HS-5 (cell line): ENCODE results near the gene AOPEP.
"Not testable (repeated sequence)": the region's sequence is repeated elsewhere in the genome, so short reads cannot be mapped to it uniquely, and the experiment has no call there.

Experiments
- DNase-seq: peaks from one replicate; pipeline ENCODE4 v3.0.0-alpha.2; 2012; ENCODE audit warnings: low read depth

AOPEP gene

DNA sequence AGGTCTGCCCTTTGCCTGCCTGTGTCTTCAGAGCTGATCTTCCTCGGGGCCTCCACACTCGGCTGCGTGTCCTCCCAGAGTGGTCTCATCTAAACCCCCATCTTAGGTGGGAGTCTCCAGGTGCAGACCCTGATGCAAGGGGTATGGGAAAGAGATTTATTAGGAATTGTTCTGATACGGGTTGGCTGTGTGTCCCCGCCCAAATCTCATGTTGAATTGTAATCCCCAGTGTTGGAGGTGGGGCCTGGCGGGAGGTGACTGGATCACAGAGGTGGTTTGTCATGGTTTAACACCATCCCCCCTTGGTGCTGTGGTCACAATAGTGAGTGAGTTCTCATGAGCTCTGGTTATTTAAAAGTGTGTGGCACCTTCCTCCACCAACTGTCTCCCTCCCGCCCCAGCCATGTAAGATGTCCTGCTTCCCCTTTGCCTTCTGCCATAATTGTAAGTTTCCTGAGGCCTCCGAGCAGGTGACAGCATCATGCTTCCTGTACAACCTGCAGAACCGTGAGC, 208.4 kb downstream of the AOPEP start:
- no peak for DNase-seq

DNA sequence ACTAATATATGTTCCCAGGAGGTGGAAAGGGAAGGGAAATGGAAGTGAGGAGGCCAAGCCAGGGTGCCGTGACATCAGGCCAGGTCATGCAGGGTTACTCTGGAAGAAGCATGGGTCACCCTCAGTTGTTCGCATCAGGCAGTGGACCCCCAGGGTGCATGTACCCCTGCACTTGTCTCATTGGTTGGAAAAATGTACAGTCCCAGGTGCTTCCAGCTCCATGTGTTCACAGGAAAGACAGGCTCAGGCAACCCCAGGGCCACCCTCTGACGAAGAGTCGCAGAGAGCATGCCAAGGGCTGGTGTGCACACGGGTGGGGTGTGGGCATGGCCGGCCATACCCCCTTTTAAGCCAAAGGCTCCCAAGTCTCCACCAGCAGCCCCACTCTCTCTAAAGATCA, 208.9 kb downstream of the AOPEP start:
- no peak for DNase-seq

DNA sequence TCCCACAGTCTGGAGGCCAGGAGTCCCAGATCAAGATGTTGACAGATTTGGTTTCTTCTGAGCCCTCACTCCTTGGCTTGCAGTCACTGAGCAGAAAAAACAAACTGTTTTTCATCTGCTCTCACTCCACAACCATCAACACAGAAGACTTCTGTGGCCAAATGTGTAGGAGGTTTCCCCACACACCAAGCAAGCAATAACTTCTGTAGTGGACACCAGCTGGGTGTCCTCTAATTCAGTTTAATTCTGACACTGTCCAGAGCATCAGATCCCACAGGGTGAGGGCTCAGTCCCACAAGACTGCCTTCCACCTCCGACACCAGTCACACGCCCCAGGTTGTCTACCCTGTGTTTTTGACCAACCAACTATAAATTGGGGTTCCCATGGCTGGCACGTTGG, 209.9 kb downstream of the AOPEP start:
- no peak for DNase-seq

DNA sequence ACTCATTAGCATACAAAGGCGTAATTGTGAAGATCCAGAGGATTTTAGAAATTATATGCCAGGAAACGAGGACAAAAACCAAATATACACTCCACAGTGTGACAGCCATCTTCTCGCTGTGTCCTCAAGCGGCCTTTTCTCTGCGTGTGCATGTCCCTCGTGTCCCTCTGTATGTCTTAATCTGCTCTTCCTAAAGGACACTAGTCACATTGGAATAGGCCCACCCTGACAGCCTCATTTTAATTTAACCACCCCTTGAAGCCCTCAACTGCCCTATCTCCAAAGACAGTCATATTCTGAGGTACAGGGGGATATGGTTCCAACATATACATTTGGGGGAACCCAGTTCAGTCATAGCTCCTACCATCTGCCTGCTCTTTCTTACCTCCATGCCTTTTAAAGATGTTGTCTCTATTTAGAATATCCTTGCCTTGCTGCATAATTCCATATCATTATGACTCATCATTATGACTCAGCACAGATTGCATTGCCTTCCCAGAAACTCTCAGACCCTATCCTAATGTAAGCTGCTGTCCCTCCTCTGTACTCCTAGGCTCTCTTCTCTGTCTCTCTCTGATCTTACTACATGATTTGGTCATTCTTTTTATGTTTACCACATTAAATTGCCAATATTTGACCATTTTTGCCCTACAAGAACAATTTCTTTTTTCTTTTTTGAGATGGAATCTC, 210.9 kb downstream of the AOPEP start:
- DNase-seq, result peak; percentile 87

DNA sequence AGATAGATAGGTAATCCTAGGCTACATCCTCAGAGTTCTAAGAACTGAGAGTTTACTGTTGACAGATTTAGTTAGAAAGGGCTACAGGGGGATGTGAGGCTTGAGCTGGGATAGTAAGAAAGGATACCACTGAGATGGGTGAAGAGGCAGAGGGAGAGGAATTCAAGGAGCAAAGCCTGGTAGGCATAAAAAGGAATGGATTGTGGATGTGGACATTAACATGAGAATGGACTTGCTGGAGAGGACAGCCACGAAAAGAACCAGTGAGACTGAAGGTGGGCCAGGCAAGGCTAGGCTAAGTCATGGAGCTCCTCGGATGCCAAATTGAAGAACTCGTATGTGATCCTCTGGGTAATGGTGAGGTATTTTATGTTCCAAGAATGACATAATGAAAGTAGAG, 211.9 kb downstream of the AOPEP start:
- DNase-seq, result no peak

DNA sequence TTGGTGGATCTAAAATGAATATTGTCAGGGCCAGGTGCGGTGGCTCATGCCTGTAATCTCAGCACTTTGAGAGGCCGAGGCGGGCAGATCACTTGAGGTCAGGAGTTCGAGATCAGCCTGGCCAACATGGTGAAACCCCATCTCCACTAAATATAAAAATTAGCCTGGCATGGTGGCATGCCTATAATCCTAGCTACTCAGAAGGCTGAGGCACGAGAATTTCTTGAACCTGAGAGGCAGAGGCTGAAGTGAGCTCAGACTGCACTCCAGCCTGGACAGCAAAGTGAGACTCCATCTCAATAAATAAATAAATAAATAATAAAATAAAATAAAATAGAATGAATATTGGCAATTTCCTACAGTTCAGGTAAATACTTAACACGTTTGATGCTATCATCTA, 213.8 kb downstream of the AOPEP start:
- not testable (repeated sequence) for DNase-seq

DNA sequence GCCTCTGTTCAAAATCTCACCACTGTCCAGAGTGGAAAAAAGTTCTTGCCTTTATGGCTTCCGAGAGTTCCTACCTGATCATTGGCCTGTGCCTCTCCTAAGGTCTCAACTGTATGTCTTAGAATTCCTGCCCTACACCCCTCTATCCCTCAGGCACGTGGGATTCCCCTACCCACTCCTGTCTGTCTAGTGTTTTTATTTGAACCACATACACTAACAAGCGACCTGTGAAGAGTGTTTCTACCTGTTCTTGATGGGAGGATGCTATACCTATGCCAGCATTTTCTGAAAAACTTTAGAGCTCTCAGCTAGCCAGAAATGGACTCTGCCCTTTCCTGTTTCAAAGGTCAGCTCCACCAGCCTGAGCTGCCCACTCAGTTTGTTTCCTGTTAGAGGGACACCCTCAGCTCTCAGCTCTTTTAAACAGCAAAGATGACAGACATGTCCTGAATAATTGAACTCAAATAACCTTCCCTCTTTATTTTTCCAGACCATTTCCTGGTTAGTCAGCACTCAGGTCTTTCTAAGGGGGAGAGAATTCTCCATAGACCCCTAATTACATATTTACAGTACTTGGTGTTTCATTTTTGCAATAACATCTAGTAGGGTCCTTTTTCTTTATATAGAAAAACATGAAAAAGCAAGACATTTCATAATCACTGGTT, 214.8 kb downstream of the AOPEP start:
- DNase-seq, result no peak

DNA sequence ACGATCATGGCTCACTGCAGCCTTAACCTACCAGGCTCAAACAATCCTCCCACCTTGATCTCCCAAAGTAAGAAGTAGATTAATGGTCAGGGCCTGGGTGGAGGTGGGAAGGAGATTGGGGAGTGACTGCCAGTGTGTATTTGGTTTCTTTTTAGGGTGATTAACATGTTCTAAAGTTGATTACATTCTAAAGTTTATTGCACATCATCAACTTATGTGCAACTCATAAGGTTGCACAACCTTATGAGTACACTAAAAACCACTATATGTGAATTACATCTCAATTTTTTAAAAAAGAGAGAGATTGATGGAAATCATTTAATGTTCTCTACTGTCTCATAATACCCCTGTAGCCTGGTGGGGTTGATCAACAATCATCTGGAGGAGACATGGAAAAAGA, 218.1 kb downstream of the AOPEP start:
- DNase-seq, result no peak

DNA sequence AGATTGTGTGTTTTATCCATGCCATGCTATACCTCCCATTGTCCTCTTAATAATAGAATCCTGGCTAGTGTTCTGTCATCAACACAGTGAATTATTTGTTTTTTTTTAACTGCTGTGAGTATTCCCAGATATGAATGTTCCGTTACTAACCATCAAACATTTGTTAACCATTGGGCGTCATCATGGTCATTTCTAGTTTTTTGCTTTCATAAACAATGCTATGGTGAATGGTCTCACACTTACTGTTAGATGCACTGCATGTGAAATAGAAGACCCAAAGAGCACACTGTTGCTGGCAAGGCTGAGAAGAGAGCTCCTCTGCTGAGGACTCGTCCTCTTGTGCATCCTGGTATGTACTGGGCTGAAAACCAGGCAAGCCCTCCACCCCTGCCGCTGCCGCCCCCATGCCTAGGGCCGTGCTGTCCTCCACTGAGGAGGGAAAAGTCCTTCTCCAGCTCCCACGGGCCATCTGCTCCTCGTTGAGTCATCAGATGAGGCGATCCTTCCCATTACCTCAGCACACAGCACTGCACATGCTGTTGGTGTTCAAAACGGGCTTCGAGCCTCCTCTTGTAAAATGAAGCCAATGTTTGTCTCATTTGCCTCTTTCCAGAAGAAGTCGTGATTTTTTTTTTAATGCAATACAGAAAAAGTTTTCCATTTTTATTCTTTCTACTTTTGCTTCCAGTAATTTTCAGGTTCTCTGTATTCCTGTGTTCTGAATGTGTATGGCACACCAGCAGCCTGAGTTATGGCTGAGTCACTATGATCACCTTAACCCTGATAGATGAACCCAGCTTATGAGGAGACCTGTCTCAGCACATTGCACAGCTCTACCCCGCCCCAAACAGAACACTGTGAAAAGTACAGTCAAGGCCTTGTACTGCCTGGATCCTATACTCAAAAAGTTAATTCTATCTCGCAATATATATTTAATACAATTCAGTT, 219.0 kb downstream of the AOPEP start:
- DNase-seq, result peak; percentile 59

DNA sequence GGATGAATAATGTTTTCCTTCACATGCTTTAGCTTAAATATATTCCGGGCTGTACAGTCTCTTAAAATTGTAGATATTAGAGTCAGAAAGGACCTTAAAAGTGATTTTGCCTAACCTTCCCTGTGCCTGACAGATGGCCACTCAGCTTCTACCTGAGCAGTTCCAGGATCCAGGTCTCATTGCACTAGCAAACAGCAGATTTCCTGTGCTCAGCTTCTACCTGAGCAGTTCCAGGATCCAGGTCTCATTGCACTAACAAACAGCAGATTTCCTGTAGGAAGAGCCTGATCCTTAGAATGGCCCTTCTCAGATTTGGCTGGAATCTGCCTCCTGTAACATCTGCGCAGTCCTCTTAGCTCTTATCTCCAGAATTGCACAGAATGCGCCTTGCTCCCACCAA, 219.8 kb downstream of the AOPEP start:
- no peak for DNase-seq

DNA sequence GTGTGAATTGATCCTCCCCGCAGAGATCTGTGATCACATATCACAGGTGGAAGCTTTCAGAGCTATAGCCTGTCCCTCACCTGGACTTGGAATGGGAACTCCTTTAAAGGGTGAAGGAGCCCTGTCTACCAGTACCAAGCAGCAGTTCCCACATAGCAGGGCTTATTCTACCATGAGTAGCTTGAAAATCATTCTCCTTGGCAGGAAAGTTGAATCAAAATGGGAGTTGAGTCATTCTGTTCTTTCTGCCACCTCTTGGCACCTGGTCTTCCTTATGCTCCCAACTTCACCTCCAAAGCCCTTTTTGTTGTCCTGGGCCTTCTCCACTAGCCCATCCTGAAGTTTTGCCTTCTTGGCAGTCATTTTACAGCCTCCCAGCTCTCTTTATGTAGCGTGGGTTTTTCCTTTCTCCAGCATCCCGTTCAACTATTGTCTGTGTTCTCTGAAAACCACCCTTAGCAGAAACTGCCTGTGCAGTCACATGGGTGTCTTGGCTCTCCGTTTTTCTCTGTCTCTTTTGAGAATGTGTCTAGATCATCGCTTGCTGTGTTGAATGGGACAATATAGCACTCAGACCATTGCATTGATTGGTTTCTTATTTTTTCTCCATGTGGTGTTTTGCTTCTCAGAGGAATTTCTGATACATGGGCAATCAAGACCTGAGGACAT, 222.2 kb downstream of the AOPEP start:
- no peak for DNase-seq

DNA sequence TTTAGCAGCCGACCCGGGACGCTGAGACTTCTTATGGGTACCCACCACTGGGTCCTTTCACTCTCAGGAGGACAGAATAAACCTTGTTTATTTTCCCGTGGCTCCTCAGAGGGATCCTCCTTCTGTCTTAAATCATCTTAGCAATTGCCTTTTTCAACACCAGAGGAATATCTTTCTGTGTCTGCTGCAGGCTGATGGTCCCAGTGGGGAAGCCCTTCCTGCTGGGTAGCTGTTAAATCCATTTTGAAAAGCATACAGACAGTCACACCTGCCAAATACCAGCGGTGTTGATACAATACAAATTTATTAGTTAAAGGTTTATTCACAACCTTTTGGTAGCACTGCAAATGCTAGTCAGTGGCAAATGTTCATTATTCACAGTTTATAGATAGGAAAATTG, 222.9 kb downstream of the AOPEP start:
- DNase-seq, result no peak

DNA sequence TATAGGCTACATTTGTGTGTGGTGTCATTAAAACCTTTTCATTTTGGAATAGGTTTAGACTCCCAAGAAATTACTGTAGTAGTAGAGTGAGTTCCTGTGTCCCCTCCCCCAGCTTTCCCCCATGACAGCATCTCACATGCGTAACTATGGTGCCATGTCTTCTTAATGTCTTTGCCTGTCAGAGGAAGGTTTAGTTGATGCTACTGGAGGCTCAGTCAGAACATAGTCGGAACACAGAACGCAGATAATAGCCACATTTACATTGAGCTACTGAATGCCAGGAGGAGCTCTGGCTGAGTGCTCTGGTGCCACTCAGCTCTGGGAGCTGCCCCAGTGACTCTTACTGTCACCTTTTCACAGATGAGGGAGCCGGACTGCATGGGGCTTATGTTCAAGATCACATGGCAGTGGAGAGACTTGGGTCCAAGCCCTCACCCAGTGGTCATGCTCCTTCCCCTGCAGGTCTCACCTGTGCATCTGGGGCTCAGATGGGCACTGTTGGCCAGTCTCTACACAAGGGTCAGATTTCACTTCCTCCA, 223.6 kb downstream of the AOPEP start:
- no peak for DNase-seq

DNA sequence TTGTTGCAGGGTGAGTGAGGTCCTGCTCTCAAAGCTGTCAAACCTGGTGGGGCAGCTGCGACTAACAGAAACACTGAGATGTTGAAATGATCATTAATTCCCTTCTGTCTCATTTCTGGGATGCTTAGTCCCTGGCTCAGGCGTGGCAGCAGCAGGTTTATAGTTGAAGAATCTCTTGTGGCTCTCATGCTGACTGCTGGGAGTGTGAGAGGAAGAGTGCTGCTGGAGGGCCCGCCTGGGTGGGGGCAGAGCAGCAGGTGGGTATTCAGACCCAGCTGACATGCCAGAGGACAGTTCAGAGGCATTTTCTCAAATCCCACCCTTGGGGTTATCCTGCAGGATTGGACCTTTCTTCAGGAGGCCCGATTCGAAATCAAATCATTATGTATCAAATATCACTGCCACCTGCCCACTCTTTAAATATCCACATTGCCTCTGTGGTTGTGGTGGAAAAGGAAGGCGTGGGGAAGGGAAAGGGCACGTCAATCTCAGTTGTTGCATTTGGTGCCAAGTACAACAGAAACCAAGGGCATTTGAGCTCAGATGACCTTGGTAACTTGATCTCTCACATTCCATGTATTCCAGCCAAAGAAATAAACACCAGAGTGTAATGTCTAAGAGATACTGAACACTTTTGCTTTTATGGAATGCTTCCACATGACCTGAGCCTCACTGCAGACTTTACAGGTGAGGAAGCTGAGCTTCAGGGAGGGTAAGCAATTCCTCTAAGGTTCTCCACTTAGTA, 224.3 kb downstream of the AOPEP start:
- DNase-seq, result no peak

DNA sequence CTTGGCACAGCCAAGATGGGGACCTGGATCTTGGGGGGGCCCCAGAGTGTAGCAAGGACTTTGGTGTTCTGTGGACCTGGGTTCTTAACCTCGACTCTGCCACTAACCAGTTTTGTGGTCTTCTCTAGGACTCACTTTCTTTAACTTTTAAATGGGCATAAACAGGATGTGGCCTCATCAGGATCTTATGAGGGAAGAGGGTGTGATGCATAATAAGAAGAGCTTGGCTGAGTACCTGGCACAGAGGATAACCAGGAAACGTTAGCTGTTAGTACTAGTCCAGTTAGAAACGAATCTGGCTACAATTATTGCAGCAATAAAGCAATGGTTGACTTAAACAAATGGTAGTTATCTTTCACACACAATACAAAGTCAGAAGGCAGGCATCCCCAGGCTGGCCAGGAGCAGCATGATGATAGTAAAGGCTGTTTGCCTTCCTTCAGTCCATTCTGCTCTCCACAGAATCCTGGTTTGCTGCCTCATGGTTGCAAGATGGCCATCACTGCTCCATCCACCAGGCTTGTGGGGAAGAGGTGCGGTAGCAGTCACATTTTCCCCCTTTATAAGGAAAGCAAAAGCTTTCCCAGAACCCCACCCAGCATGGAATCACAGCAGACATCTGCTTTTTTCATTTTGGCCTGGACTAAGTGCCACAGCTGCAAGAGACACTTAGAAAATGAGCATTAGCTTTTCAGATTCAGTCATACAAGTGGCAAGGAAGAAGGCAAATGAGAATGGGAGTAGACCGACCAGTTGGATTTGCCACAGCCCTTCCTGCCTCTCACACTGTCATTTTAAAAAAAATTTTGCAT, 225.0 kb downstream of the AOPEP start:
- DNase-seq, result no peak

DNA sequence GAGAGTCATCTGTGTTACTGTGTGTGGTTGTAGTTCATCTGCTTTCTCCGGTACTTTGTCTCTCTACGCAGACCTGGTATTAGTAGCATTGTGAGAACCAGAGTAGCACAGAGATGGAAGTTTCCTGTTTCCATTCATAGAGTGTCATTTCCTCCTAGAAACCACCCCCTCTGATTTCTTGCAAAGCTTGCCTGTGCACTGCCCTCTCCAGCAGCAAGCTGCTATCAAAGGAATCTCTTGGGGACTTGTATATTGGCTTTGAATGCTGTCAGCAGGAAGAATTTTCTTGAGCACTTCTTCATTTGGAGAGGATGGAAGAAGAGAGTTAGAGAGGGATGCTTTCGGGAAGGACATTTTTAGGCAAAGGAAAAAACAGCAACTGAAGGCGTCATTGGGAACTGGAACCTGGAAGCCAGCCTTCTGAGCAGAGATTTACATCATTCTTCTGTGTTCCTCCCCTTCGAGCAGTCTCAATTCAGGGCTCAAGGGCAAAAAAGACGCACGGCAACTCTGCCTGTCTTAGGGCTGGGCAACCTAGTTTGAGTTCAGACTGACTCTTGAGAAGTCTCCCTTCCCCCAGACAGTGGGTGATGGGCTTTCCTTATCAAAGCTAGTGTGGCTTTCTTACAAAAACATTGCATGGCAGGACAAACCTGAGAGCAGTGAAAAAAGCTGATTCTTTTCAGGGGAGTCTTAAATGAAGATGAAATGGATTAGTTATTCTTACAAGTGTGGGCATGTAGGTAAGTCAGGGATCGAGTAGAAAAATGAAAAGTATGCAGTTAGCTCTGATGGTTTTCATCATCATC, 226.3 kb downstream of the AOPEP start:
- DNase-seq, result no peak

DNA sequence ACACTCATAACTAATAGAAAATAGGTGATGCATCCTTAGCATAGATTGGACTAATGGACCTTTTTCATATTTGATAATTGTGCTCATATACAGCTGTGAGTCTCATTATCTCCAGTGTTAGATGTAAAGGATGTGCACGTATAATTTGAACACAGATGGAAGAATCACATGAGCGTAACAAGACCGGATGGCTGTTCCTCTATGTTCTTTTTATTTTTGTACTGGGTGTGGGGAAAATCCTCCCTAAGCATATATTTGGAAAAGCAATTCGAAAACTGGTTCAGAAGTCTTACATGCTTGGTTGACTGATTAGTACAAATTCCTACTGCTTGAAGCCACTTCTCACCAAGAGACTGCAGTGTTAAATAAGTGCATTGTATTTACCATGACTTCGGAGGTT, 230.2 kb downstream of the AOPEP start:
- no peak for DNase-seq

DNA sequence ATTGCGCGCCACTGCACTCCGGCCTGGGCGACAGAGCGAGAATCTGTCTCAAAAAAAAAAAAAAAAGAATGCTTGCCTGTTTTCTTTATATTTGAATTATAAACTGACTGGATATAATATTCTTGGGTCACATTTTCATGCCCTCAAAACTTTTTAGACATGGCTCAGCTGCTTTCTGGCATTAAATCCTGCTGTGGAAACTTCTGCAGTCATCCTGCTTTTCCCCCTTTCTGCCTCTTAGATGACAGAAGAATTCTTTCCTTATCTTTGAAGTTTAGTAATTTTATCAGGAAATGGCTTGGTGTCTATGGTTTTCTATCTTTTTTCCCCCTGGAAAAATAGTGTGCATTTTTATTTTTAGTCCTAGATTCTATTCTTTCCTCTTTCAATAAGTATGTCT, 234.5 kb downstream of the AOPEP start:
- no peak for DNase-seq

DNA sequence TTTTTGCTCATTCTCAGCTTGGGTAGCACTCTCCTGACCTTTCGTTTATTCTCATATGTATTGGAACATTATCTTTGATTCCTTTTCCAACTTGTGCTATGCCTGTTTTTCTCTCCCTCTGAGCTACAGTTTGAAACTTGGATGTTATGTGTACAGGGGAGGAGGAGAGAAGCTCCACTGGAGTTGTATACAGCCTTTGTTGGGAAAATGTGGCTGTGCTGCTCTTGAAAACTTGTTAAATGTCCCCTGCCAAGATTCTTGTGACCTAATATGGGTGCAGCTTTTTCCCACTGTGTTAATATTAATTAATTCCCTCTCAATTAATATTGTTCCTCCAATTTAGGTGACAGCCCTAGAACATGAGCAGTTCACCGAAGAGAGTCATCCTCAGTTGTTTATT, 235.4 kb downstream of the AOPEP start:
- DNase-seq, result no peak
